Glomerular visceral epithelial cell (primary cell): ENCODE measurements around the gene ETV3.
"Not testable (repeated sequence)": the region's sequence is repeated elsewhere in the genome, so short reads cannot be mapped to it uniquely, and the experiment has no call there.

Experiments
- DNase-seq: peaks from one replicate; pipeline ENCODE4 v3.0.0-alpha.2; 2016; ENCODE audit errors: extremely low spot score

Gene ETV3

DNA sequence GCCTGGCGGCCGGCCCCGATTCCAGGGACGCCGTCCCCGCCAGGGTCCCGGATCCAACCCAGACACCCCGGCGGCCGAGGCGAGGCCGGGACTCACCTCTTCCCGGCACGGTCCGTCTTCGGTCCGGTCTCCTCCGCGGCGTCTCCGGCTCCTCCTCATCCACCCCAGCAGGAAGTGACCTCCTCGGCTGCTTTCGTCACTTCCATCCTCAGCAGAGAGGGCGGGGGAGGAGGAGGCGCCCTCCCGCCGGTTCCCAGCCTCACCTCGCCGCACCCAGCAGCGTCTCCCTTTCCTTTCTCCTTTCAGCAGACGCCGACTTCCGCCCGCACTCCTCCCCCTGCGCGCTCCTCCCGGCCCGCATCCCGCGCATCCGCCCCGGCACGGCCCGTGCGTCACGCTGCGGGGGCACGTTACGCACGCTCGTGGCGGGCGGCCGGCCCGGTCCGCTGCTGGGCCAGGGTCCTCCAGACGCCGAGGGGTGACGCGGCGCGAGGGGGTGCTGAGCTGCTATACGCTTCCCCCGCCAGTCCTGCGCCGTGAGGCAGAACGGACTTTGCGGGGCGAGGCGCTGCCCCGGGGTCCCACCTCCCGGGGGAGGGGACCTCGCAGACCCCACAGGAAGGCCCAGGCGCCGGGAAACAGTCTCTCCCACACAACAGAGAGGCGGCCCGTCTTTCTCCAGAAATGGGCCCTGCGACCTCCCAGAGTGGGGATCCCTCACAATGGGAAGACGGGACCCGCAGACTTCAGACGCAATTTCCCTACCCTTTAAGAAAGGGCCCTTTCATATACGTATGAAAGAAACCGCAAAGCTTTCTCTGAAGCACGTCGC is at the start of gene ETV3:
TSS of gene ETV3 (minus strand) at position 176 of the 832 bp plus-strand sequence. CDS start 2,043 bp downstream, outside the sequence.
- peak; percentile 94 for DNase-seq

DNA sequence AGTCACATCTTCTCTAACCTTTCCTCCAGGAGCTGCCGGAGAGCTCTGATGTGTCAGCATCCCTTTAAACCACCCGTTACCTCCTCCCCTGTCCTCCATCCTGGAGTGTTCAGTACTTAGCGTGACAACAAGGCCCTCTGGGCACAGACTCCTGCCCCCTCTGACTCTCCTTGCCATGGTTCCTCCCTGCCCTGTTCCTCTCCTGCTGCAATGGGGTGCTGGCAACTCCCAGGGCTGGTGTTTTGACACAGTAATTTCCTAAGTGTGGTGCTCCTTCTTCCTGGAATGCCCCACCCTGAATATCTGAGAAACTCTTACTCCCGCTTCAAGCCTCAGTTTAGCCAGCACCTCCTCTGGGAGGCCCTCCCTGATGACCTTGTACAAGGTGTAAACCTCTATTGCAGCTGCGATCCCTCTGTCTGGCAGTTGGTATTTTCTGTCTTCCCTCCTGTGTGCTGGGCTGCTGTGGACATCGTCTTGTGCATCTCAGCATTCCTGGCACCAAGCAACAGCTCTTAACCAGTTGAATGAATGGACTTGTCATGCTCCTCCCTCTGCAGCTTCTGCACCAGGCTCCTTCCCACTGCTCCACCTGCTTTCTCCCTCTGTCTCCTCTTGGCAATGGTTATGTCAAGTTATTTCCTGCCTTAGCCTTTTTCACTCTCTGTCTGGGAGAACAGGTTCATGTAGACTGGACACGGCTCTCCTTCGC is 48.2 kb upstream of the ETV3 start:
- no peak for DNase-seq

DNA sequence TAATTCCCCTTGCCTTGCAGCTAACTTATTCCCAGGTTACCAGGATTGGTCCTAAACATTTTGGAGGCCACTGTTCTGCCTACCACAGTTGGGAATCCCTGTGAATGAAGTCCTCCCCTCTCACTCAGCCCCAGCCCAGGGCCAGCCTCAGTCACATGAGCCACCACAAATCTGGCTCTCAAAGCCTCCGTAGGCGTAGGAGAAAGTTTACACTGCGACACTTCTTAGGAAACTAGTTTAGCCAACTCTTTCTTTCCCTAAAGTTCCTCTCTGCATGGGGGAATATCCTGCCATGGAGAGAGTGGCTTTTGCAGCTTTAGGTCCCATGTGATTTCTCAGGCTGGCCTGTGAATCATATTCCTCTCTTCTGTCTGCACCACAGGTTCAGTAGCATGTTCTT is 45.7 kb upstream of the ETV3 start:
- no peak for DNase-seq

DNA sequence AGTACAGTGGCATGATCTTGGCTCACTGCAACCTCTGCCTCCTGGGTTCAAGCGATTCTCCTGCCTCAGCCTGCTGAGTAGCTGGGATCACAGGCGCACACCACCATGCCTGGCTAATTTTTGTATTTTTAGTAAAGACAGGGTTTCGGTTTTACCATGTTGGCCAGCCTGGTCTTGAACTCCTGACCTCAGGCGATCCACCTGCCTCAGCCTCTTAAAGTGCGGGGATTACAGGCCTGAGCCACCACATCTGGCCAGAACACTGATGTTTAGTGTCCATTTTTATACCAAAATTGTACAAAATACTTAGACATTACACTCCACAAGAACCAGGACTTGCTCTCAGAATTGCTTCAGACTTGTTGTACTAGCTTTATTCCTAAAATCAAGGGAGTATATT is 44.2 kb upstream of the ETV3 start:
- not testable (repeated sequence) for DNase-seq

DNA sequence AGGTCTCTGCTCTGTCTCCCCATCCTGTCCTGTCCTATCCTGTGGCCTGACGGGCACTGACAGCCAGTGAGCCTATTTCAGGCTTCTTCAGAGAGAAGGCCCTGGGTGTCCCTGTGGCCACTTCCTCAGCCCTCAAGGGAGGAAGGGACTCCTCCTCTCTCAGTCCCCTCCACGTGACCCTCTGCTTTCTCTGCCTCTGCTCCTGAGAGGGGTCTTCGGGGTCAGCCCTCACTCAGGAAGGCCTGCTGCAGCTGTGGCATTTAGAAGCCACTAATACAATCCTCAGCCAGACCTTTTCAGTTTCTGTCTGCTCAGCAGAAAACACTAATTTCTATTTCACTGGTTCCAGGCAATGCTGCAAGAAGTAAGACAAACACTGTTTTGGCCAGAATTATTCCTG is 43.6 kb upstream of the ETV3 start:
- no peak for DNase-seq

DNA sequence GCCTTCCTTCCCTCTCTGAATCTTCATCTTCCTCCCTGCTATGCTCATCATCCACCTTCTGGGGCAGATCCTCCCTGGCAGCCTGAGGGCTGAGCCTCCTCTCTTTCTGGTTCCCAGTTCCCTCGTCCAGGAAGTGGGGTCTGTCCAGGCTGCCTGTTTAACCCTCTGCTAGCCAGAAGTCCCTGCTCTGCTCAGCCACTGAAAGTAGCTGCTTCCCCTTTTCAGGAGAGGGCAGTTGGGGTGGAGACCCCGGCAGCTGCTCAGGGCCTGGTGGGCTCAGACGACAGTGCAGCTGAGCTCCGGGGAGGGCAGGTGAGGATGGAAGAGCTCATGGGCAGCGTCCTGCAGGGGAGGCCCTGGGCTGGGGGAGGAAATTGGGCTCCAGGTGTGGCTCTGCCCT is 43.1 kb upstream of the ETV3 start:
- no peak for DNase-seq

DNA sequence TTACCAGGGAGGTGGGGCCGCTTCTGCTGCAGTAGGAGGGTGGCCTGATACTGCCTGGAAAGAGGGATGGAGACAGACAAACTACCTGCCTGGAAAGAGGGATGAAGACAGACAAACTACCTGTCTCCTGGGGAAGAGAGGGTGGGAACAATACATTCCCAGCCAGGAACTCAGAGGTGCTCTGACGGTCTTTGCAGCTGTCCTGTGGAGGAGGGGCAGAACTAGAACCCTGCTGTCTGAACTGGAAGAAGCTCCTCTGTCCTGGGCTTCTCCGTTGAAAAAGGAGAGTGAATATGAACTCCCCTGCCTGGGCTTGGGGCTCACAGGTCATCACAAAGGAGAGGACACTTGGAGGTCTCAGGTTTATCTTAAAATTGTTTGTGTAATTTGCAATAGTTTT is 40.3 kb upstream of the ETV3 start:
- no peak for DNase-seq

DNA sequence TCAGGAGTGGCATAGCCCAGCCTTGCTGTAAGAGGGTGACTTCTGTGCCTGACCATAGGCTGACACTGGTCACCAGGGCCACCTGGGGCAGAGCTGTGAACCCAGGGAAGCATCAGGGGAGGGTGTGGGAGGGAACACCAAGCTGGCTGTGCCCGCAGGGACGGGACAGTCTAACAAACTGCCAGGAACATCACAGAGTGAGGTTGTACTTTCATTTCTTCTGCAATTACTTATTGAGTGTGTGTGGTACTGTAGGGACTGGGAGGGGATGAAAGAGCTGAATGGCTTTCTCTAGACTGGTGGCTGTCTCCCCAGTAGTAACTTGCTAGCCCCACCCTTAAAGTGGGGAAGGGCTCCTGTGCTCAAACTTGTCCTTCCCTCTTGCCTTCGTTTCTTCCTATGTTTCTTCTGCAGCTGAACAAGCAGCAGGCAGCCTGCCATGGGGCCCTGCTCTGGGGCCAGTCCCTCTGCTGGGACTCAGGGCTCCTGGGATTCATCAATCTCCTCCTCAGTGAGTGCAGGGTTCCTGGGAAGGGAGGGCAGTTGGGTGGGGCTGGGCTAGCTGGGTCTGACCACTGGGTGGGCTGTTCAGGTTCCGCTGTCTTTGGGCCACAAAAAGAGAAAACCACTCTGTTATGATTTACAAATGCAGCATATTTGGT is 39.7 kb upstream of the ETV3 start:
- DNase-seq, result no peak

DNA sequence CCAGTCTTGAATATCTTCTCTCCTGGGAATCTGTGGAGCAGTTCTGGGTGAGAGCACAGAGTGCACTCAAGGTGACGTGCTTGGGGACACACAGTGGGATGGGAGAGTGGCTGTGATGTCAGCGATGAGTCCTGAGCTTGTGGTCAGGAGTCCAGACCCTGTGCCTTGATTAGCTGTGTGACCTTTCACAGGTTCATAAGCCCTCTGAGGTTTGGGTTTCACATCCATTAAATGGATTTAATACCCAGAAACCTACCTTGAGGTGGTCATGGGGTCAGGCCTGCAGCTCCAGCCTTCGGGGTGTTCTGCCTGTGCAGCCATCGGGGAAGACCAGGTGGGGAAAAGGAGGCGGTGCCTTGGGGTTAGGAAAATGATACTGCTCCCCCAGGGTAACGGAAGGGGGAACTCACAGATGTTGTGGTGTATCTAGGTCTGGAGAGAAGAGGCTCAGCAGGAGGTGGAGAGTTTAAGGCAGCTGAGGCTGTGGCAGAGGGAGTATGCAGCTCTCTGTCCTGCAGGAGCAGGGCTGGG is 38.5 kb upstream of the ETV3 start:
- DNase-seq, result no peak

DNA sequence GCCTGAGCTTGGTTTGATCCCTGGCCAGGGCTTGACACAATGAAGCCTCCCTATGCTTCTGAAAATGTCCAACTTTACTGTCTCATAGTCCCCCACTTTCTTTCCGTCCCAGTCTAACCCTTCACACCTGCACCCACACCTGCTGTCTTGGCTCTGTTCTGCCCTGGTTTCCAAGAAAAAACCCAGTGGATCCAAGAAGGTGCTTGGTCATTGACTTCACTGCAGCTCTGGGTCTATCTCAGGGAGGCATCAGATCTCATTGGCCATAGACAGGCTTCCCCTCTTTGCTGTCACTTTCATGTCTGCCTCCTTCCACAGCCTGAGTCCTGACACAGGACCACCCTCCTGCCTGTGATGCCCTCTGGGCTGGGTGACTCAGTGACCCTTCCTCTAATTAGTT is 37.8 kb upstream of the ETV3 start:
- no peak for DNase-seq

DNA sequence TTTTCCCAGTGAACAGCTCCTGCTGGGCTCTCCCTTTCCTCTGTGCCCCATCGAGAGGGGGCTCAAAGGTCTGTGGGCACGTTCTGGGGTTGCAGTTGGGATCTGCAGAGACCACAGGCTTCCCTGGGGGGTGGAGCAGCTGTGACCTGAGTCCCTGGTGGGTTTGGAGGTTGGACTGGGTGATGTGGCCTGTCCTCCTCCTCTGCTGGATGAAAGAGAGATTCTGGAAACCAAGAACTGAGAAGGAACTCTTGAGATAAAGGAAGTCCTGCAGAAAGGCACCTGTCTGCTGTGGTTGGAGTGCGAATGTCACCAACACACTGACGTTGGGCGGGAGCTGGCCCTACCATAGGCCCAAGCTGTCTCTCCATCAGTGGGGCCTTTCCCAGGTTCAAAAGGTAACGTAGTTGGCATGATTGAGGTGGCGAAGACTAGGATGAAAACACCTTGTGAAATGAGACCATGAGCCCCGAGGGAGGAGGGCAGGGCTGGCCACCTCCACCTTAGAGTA is 35.8 kb upstream of the ETV3 start:
- no peak for DNase-seq

DNA sequence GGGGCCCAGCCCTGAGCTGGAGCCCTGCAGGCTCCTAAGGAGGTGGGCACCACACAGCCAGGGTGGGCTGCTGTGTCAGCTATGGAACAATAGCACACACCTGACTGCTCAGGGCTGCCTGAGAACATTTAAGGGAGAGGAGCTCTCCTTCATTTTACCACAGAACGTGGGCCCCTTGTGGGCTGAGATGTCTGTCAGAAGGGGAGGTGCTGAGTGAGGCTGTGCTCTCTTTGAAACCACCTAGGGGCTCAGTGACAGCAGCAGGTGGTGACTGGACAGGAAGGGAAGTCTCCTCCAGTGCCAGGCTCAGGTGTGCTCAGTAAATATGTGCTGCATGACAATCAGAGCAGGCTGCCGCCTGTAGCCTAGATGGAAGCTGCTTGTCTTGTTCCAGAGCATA is 35.0 kb upstream of the ETV3 start:
- not testable (repeated sequence) for DNase-seq

DNA sequence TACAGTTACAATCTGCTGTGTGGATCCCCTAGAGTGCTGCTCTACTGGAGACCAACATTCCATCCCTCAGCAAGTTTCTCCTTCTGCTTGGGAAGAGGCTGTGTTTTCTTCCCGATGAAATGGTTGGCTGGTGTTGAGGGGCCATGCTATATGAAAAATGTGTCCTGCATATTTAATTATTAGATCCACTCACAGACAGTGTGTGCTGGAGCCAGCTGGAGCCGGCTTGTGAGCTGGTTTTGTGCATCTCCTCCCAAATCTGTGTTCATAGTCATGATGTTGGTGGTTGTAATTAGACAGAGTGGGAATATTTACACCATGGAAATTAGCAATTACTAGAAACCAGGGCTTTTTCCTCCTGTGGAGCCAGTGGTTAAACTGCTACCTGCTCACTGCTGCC is 34.4 kb upstream of the ETV3 start:
- not testable (repeated sequence) for DNase-seq

DNA sequence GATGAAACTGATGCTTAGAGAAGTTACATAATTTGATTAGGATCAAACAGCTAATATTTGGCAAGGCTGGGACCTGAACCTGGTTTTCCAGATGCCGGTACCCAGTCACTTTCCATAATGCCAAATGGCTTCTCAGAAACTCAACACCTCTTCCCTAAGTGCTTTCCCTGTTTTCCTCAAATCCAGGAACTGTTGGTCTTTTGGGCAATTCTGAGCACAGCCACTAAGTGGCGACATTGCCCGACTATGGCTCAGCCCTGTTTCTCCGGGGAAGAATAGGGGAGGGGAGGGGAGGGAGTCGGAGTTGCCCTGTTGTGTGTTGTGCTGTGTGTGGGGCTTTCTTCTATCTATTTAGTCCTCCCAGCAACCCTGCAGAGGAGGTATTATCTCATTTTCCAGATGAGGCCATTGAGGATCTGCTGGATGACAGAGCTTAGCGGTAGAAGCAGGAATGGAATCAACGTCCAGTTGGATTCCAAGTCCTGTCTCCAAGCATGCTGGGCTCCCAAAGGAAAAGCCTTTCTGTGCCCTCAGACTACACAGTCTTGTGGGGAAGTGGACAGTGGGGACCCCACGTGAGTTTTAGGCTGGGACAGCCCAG is 33.8 kb upstream of the ETV3 start:
- DNase-seq, result not testable (repeated sequence)

DNA sequence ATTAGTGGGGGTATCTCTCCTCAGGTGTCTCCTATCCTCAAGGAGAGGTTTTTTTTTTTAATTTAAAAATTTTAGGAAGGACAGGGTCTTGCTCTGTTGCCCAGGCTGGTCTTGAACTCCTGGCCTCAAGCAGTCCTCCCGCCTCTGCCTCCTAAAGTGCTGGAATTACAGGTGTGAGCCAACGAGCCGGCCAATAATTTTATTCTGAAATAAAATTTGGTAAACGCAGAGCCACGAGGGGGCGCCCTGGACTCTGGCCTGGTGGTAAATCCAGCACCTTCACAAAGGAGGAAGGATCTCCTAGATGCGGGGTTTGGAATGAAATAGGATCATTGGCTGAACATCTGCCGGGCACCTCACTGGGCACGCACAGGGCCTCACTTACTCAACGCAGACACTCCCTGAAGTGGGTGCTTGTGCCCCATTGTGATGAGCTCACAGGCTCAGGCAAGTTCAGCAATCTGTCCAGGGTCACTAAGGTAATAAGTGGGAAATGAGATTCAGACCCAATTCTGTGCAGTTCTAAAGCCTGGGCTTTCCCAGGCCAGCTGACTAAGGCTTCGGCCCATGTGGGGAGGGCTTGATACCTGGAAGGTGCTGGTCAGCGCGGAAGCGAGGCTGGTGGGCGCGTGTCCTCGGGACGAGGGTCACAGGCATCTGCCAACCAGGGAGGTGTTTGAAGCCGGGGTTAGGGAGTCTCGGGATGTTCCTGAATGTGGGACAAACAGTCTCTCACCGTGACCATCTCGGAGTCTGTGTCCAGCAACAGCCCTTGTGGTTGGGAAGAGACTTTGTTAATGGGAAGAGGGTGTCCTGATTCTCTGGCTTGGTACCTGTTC is 32.7 kb upstream of the ETV3 start:
- peak; percentile 23 for DNase-seq

DNA sequence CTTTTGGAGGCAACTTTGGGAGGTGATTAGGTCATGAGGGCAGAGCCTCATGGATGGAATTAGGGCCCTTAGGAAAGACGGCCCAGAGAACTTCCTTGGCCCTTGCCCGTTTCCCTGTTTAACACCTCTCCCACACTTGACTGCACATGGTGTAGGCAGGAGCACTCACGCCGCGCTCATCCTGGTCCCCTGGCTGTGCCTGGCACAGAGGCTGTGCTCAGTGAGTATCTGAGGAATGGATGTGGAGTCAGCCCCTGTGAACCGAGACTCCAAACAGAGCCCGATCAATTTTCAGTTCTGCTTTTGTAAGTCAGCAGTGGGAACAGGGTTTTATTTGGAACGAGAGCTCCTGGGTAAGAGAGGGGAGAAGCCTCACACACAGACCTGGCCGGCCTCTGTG is 29.8 kb upstream of the ETV3 start:
- DNase-seq, result no peak

DNA sequence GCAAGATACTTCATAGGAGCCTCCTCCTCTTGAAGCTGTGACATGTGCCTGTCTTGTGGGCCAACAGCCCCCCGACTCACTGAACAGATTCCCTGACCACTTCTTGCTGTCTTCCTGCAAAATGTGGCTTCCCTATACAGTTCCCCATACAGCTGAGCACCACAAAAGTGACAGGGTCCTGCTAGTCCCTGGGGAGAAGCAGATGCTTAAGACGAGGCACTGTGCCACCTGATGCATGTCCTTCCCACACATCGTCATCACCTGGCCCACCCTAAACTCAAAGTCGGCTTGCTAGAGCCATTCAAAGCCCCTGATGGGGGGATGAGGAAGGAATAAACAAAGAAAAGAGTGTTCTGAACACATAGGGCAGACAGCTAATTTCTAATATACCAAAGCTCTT is 29.2 kb upstream of the ETV3 start:
- DNase-seq, result no peak

DNA sequence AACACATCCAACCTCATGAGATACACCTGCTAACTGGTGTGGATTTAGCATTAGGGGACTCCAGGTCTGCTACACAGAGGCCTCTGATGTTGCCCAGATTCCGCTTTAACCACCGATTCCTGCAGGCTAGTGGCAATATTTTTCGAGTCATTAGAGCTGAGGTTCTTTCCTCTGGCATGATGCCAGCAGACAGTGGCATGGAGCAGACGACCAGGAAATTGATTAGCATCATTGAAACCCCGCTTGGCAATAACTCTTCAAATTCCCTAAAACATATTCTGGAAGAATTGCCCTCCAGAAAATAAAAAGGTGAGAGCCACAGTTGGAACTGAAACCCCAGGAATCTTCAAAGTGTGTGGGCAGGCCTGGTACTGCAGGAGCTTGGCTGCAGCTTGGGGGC is 28.4 kb upstream of the ETV3 start:
- DNase-seq, result no peak

DNA sequence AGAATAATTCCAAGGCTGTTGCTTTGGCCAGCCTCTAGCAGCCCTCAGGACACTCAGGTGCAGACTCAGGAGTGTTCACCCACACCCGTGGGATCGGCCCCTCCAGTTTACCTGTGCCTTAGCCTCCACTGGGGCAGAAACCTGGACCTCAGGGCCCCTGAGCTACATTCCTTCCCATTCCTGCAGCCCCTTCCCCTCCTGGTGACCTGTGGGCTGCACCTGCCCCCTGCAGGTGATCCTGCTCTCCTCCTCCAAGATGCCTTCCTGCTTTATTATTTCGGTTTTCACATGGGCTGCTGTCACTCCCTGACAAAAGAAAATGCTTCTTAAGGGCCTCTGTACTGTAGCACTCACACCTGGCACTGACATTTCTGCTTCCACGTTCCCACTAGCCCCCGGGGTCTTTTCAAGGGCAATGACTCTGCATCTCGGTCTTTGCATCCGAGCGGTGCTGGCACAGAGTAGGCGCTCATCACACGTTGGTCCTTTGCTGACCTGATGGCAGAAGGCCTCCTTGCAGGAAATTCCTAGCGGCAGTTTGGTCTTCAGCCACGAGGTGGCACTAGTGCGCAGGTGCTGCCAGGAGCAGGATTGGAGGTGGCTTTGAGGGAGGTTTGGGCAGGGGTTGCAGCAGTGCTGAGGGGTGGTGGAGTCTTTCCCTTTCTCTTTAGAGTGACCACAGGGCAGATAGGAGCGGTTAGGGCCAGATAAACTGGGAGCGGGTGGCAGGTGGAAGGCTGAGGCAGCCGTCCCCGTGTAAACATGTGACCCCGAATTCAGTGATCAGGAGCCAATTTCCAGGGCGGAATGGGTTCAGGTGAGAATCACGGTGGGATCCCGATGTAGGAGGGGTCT is 25.3 kb upstream of the ETV3 start:
- DNase-seq, result peak; percentile 68

DNA sequence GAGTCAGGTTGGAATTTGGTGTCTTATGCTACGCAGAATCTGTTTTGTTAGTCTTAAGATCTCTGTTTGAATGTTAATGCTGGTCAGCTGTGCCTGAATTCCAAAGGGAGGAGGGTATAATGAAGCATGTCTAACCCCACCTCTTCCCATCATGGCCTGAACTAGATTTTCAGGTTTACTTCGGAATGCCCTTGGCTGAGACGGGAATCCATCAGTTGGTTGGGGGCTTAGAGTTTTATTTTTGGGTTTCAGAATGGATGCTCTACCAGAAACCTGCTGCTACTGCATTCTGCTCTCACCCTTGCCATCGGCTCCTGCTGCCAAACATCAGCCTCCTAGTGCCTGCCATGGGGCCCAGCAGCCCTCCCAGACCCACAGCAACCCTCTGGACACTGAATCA is 24.1 kb upstream of the ETV3 start:
- no peak for DNase-seq
